Left ventricle myocardium inferior (tissue), 1 donor: ENCODE data around the gene PCSK9. TPM values are rescaled to one million over a fixed set of nuclear protein-coding genes. Genes with fewer than 3 reads are reported as not detected.

Source experiments
- DNase-seq: peaks from one replicate; pipeline ENCODE4 v3.0.0-alpha.2; 2020
- H3K27ac ChIP-seq: fragments of 200-600 bp; replicated peaks from 2 replicates; pipeline ENCODE4 v1.8.0; 2021
- H3K27me3 ChIP-seq: fragments of 200-600 bp; 2 replicates; pipeline ENCODE4 v1.8.0; 2021; ENCODE audit warnings: low read depth
- H3K36me3 ChIP-seq: fragments of 200-600 bp; 2 replicates; pipeline ENCODE4 v1.8.0; 2021
- H3K4me1 ChIP-seq: fragments of 200-600 bp; 2 replicates; pipeline ENCODE4 v1.8.0; 2021
- H3K4me3 ChIP-seq: fragments of 200-600 bp; 2 replicates; pipeline ENCODE4 v1.8.0; 2021; ENCODE audit warnings: mild to moderate bottlenecking, moderate library complexity
- H3K9me3 ChIP-seq: fragments of 200-600 bp; replicated peaks from 2 replicates; pipeline ENCODE4 v1.8.0; 2021
- CTCF ChIP-seq: fragments of 200-600 bp; IDR thresholded peaks from 2 replicates; pipeline ENCODE4 v1.8.0; 2021; ENCODE audit warnings: antibody characterized with exemption, mild to moderate bottlenecking, borderline replicate concordance
- intact Hi-C: fragments of 100-400 bp; cut with micrococcal nuclease; formaldehyde crosslinking; loops from one replicate; pipeline ENCODE4 v1.11.0; 2022
- total RNA-seq: library from RNA; stranded (reverse); fragmentation: NEBNext Ultra II Directional; extraction: Animal tissue kit (Norgen Biotek cat#: 25700); gene quantifications from one replicate; pipeline ENCODE4 v1.2.1, GENCODE V29; 2021
- donor health status: DM: no; HTN: yes; CAD: no; lungs with severe emphysema.

Gene PCSK9
- total RNA-seq, 1 donor from 2014 or later: not detected

GRCh38 chr1:55054396-55054795 lies 15.0 kb downstream of the PCSK9 start:
- Histone ChIP-seq H3K27me3 (no peaks in the 10 kb centered on the region), H3K4me1 (peaks cover 34% of the 10 kb centered on the region), H3K36me3 (no peaks in the 10 kb centered on the region), H3K4me3 (no peak overlapping the region), H3K9me3 (no peaks in the 10 kb centered on the region), H3K27ac (no peak overlapping the region)
- no peak for DNase-seq
- intact Hi-C loops: no loop called here
- no peak for TF ChIP-seq CTCF

DNA sequence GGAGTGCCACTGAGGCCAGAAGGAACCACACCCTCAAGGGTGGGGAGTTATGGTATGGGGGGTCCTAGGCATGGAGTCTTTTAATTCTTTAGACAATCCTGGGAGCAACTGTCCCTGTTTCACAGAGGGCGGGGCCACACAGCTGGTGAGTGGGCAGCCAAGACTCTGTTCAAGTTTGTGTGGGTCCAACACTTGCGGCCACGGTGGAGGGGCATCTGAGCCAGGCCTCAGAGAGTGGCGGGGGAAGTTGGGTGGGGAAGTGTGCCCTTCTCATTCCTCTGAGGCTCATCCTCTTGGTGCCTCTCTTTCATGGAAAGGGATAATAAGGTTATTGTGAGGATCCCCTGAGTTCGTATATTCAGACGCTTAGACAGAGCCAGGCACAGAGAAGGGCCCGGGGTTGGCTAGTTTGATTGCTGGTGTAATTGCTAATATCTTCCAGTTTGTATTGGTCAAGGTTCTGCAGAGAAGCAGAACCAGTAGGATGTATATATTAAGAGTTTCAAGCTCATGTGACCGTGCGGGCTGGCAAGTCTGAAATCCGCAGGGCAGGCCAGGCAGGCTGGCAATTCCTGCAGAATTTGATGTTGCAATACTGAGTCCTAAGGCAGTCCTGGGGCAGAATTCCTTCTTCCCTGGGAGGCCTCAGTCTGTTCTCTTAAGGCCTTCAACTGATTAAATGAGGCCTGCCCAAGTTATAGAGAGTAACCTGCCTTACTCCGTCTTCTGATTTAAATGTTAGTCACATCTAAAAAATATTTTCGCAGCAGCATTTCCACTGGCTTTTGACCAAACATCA lies 15.9 kb downstream of the PCSK9 start:
- intact Hi-C loops: no loop called here
- TF ChIP-seq CTCF: no peak

GRCh38 chr1:55055951-55056631 lies 16.7 kb downstream of the PCSK9 start:
- TF ChIP-seq CTCF: no peak
- no peaks in the 10 kb centered on the region for H3K27me3 ChIP-seq
- no peaks in the 10 kb centered on the region for H3K9me3 ChIP-seq
- H3K36me3 ChIP-seq: no peaks in the 10 kb centered on the region
- peaks cover 19% of the 10 kb centered on the region for H3K4me1 ChIP-seq
- intact Hi-C loops: no loop called here
- DNase-seq: no peak
- no peak overlapping the region for H3K27ac ChIP-seq
- H3K4me3 ChIP-seq: no peak overlapping the region

More for the DNA sequence above, 15.9 kb downstream of the PCSK9 start:
- H3K4me1 ChIP-seq: peaks cover 25% of the 10 kb centered on the region
- H3K9me3 ChIP-seq: no peaks in the 10 kb centered on the region
- DNase-seq: no peak
- H3K27ac ChIP-seq: no peak overlapping the region
- no peaks in the 10 kb centered on the region for H3K27me3 ChIP-seq
- H3K4me3 ChIP-seq: no peak overlapping the region
- no peaks in the 10 kb centered on the region for H3K36me3 ChIP-seq

- peaks cover 14% of the 10 kb centered on the region for H3K4me1 ChIP-seq
- H3K9me3 ChIP-seq: no peaks in the 10 kb centered on the region
- H3K27me3 ChIP-seq: no peaks in the 10 kb centered on the region
- no peak overlapping the region for H3K4me3 ChIP-seq
- intact Hi-C loops: no loop called here
- H3K36me3 ChIP-seq: no peaks in the 10 kb centered on the region
- no peak overlapping the region for H3K27ac ChIP-seq
- no peak for DNase-seq
- no peak for TF ChIP-seq CTCF
These were observed 17.3 kb downstream of the PCSK9 start for GRCh38 chr1:55056632-55056992.

GRCh38 chr1:55057270-55057955 lies 18.1 kb downstream of the PCSK9 start:
- H3K4me1 ChIP-seq: peaks cover 13% of the 10 kb centered on the region
- H3K36me3 ChIP-seq: no peaks in the 10 kb centered on the region
- H3K27me3 ChIP-seq: no peaks in the 10 kb centered on the region
- H3K4me3 ChIP-seq: no peak overlapping the region
- no peaks in the 10 kb centered on the region for H3K9me3 ChIP-seq
- intact Hi-C loops: no loop called here
- no peak overlapping the region for H3K27ac ChIP-seq
- DNase-seq: no peak
- no peak for TF ChIP-seq CTCF
